PC-3 (cell line): ENCODE measurements around the gene ARV1.

ENCODE experiments used
- EZH2 ChIP-seq: fragments of 300-600 bp; sonication (generic); IDR thresholded peaks from one replicate; pipeline ENCODE4 v1.6.1; 2017; ENCODE audit warnings: antibody characterized with exemption, mild to moderate bottlenecking, low read length; ENCODE audit not compliant: unreplicated experiment
- EZH2phosphoT487 ChIP-seq: fragments of 300-600 bp; sonication (generic); IDR thresholded peaks from 2 replicates; pipeline ENCODE4 v1.6.1; 2018; ENCODE audit warnings: mild to moderate bottlenecking, antibody characterized with exemption, low read length, borderline replicate concordance
- TF ChIP-seq, protein P1 (sequence below): fragments of 300-600 bp; sonication (generic); conservative IDR thresholded peaks from 2 replicates; pipeline ENCODE4 v1.5.1; 2017; ENCODE audit warnings: antibody characterized with exemption, low read depth, mild to moderate bottlenecking, low read length

DNA sequence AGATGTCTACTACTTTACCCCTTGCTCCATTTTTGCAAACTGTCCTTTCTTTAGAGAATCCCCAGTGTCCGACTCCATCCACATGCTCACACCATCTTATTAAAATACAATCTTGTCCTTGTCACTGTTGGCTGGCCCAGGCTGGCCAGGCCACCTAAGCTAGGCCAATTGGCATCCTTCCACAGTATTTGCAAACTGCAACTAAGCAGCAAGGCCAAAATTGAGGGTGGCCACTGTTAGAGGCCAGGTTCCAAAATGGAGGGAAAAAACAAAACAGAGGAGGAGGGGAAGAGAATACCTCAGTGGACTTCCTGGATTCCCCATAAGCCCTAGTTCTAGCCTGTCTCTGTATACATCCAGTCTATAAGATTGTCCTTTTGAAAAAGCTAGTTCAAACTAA, 56.9 kb downstream of the ARV1 start:
- TF ChIP-seq EZH2phosphoT487 (no peak), EZH2 (no peak)
- TF ChIP-seq, protein P1, sequence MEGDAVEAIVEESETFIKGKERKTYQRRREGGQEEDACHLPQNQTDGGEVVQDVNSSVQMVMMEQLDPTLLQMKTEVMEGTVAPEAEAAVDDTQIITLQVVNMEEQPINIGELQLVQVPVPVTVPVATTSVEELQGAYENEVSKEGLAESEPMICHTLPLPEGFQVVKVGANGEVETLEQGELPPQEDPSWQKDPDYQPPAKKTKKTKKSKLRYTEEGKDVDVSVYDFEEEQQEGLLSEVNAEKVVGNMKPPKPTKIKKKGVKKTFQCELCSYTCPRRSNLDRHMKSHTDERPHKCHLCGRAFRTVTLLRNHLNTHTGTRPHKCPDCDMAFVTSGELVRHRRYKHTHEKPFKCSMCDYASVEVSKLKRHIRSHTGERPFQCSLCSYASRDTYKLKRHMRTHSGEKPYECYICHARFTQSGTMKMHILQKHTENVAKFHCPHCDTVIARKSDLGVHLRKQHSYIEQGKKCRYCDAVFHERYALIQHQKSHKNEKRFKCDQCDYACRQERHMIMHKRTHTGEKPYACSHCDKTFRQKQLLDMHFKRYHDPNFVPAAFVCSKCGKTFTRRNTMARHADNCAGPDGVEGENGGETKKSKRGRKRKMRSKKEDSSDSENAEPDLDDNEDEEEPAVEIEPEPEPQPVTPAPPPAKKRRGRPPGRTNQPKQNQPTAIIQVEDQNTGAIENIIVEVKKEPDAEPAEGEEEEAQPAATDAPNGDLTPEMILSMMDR, result no peak
